ENCODE results near the gene SAMD8.

GRCh38 chr10:75220274-75220673, 108.8 kb downstream of the SAMD8 start:
- TF ChIP-seq CTCF (conservative IDR thresholded peaks at IDR 0.05; ENCODE audit: low read depth, low read length) (no peak), EZH2 (IDR thresholded peaks at IDR 0.05; ENCODE audit: borderline replicate concordance, low read depth, low read length, poor library complexity, severe bottlenecking) (no peak)
